ENCODE data around the gene MEIOB.
"Not testable (repeated sequence)": the region's sequence is repeated elsewhere in the genome, so short reads cannot be mapped to it uniquely, and the experiment has no call there.

MEIOB gene

GRCh38 chr16:1906055-1906845, 34.3 kb upstream of the MEIOB start:
- DNase-seq, result no peak

GRCh38 chr16:1903845-1904840, 32.2 kb upstream of the MEIOB start:
- DNase-seq, result no peak

- DNase-seq, result no peak
Measured at GRCh38 chr16:1903220-1903574, 31.2 kb upstream of the MEIOB start.

GRCh38 chr16:1902547-1903219, 30.7 kb upstream of the MEIOB start:
- DNase-seq, result no peak

GRCh38 chr16:1900452-1900774, 28.4 kb upstream of the MEIOB start:
- no peak for DNase-seq

- DNase-seq, result no peak
Measured at GRCh38 chr16:1899641-1900451, 27.9 kb upstream of the MEIOB start.

GRCh38 chr16:1897692-1898091, 25.7 kb upstream of the MEIOB start:
- not testable (repeated sequence) for DNase-seq

- DNase-seq, result no peak
Measured at GRCh38 chr16:1895949-1896675, 24.1 kb upstream of the MEIOB start.

- DNase-seq, result no peak
Measured at GRCh38 chr16:1895068-1895467, 23.1 kb upstream of the MEIOB start.

- no peak for DNase-seq
Measured at GRCh38 chr16:1890708-1891050, 18.7 kb upstream of the MEIOB start.

- DNase-seq, result no peak
Measured at GRCh38 chr16:1890024-1890707, 18.2 kb upstream of the MEIOB start.

GRCh38 chr16:1887711-1888354, 15.9 kb upstream of the MEIOB start:
- no peak for DNase-seq

GRCh38 chr16:1884889-1885288, 12.9 kb upstream of the MEIOB start:
- no peak for DNase-seq

- DNase-seq, result no peak
Measured at GRCh38 chr16:1884155-1884760, 12.3 kb upstream of the MEIOB start.

GRCh38 chr16:1881172-1881571, 9.2 kb upstream of the MEIOB start:
- not testable (repeated sequence) for DNase-seq

GRCh38 chr16:1879477-1879876, 7.5 kb upstream of the MEIOB start:
- DNase-seq, result no peak

- no peak for DNase-seq
Measured at GRCh38 chr16:1878256-1878655, 6.3 kb upstream of the MEIOB start.

- no peak for DNase-seq
Measured at GRCh38 chr16:1877804-1878203, 5.8 kb upstream of the MEIOB start.

GRCh38 chr16:1877089-1877488, 5.1 kb upstream of the MEIOB start:
- DNase-seq, result no peak

GRCh38 chr16:1876468-1876867, 4.5 kb upstream of the MEIOB start:
- no peak for DNase-seq
